IPS-18c (cell line): ENCODE measurements around the gene POLR2M.

Experiments used
- H3K4me3 ChIP-seq: 2 replicates; pipeline ENCODE4 v1.7.0; 2013; ENCODE audit warnings: low read depth, mild to moderate bottlenecking, low read length, moderate library complexity; ENCODE audit not compliant: insufficient read depth
- H3K9me3 ChIP-seq: one replicate; pipeline ENCODE4 v1.6.1; 2013; ENCODE audit warnings: mild to moderate bottlenecking, low read length, moderate library complexity; ENCODE audit not compliant: control insufficient read depth, insufficient read depth

The POLR2M gene

GRCh38 chr15:57706405-57707209, at the start of gene POLR2M:
Gene POLR2M, plus strand, starts transcription at chr15:57706714. Its CDS starts 129 bp downstream, at chr15:57706843.
- H3K4me3 ChIP-seq, result peak within 1 kb of the TSS; percentile 75
- peaks cover 4% of the 10 kb centered on the region for H3K9me3 ChIP-seq

GRCh38 chr15:57657619-57658018, 48.9 kb upstream of the POLR2M start:
- no peaks in the 10 kb centered on the region for H3K9me3 ChIP-seq
- H3K4me3 ChIP-seq, result no peak overlapping the region

DNA sequence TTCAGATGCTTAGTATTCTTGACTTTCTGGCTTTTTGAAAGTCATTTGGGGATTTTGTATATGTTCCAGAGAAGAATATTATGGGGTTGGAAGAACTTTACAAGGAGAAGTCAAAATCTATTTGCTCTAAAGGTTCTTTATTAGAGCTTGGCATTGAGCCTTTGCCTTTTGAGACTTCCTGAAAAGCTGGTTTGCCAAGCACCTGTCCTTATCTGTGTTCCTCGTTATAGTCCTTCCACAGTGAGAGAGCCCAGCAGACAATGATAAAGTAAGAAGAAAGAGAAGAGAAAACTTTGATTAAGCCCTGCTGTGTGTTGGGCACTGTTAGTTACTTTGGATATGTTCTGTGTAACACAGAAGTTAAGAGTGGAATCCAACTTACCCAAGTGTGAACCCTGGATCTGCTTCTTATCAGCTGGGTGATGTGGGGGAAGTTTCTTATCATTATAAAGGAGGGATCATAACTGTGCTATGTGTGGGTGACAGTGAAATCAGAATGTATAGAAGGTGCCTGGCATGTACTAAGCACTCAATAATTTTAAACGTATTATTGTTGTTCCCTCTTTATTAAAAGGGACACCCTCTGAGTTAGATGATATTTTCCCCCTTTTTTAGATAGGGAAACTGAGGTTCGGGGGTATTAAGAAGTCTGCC, 44.3 kb upstream of the POLR2M start:
- no peaks in the 10 kb centered on the region for H3K9me3 ChIP-seq
- H3K4me3 ChIP-seq, result no peak overlapping the region

DNA sequence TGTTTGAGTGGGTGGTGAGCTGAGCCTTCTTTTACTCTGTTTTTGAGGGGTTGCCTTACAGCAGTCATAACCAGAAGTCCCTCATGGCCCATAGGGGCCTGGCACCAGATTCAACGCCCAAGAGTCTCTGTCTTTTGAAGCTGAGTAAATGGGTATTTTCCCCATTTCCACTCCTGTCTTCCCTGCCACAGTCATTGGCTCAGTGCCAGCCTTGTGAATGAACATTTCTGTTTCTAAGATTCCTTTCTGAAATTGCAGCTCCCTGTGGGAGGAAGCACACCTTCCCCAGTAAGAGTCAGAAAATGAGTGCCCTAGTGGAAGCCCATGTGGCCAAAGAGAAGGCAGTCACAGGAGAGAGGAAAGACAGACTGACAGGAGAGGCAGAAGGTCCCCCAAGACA, 43.7 kb upstream of the POLR2M start:
- no peaks in the 10 kb centered on the region for H3K9me3 ChIP-seq

GRCh38 chr15:57663262-57663661, 43.3 kb upstream of the POLR2M start:
- no peak overlapping the region for H3K4me3 ChIP-seq

More for the DNA sequence above, 43.7 kb upstream of the POLR2M start:
- H3K4me3 ChIP-seq, result no peak overlapping the region

DNA sequence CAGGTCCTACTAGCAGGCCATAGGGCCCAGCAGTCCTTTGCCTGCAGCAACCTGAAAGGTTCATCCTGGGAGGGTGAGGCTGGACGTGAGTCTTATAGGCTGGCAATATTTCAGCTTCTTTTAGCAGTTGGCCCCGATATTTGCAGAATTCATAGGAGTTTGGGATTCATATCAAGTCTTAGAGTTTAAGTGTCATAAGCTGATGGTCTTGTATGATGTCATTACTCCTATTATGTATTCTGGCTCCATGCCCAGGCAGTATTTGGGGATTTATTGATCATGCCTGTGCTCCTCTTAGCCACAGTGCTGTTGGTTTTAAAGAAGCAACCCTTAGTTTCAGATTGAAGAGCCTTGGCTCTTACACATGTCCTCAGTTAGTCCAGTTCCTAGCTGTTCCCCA, 41.3 kb upstream of the POLR2M start:
- no peaks in the 10 kb centered on the region for H3K9me3 ChIP-seq

More at GRCh38 chr15:57663262-57663661, 43.3 kb upstream of the POLR2M start:
- H3K9me3 ChIP-seq, result no peaks in the 10 kb centered on the region

GRCh38 chr15:57665939-57666338, 40.6 kb upstream of the POLR2M start:
- H3K9me3 ChIP-seq, result no peaks in the 10 kb centered on the region

More for the DNA sequence above, 41.3 kb upstream of the POLR2M start:
- H3K4me3 ChIP-seq, result no peak overlapping the region

GRCh38 chr15:57667171-57667849, 39.2 kb upstream of the POLR2M start:
- no peaks in the 10 kb centered on the region for H3K9me3 ChIP-seq
- no peak overlapping the region for H3K4me3 ChIP-seq

More at GRCh38 chr15:57665939-57666338, 40.6 kb upstream of the POLR2M start:
- H3K4me3 ChIP-seq, result no peak overlapping the region

DNA sequence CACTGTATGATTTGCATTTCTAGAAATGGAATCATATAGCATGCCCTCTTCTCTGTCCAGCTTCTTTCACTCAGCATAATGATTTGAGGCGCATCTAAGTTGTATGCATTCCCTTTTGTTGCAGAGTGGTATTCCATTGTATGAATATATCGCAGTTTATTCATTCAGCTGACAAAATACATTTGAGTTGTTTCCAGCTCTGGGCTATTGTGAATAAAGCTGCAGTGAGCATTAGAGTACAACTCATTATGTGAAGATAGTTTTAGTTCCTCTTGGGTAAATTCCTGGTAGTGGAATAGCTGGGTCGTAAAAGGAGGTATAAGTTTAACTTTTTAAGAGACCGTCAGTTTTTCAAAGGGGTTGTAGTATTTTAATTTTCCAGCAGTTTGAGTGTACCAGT, 38.5 kb upstream of the POLR2M start:
- H3K9me3 ChIP-seq, result no peaks in the 10 kb centered on the region
- H3K4me3 ChIP-seq, result no peak overlapping the region

GRCh38 chr15:57671636-57672035, 34.9 kb upstream of the POLR2M start:
- H3K9me3 ChIP-seq, result no peaks in the 10 kb centered on the region
- H3K4me3 ChIP-seq, result no peak overlapping the region

GRCh38 chr15:57675481-57676181, 30.9 kb upstream of the POLR2M start:
- no peak overlapping the region for H3K4me3 ChIP-seq
- H3K9me3 ChIP-seq, result peaks cover 2% of the 10 kb centered on the region

- Histone ChIP-seq H3K9me3 (peaks cover 2% of the 10 kb centered on the region), H3K4me3 (no peak overlapping the region)
Measured at GRCh38 chr15:57676585-57676984, 29.9 kb upstream of the POLR2M start.

DNA sequence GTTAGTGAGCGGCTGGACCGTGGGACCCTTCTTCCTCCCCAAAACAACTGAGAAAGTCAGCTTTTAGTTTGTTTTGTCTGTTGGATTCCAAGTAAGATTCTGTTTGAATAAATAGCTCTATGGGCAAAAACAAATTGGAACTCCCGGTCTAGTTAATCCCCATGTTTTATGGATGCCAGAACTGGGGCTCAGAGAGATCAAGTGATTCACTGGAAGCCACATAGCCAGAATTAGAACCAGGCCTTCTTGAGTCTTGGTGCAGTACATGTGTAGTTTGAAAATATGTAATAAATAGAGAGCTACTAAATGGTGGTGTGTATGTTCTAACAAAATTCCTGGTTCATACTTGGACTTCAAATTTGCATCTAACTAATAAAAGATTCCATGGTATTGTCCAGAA, 29.3 kb upstream of the POLR2M start:
- H3K9me3 ChIP-seq, result peaks cover 2% of the 10 kb centered on the region
- no peak overlapping the region for H3K4me3 ChIP-seq

DNA sequence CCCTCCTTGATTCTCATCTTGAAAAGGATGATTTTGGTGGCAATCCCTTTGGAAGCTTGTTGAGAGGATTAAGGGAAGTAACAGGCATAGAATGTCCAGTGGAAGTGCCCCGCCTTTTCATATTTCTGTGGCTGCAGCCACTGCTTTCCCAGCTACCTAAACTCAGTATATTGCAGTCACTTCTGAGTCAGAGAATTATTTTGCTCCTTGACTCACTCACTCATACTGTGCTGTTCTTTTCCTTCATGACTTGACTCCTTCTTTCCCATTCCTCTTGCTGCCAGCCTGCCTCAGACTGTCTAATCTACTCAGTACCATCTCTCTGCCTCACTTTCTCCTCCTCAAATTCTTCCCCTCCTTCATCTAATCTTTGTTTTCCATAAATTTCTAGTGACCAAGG, 26.5 kb upstream of the POLR2M start:
- no peak overlapping the region for H3K4me3 ChIP-seq
- H3K9me3 ChIP-seq, result peaks cover 2% of the 10 kb centered on the region

GRCh38 chr15:57681011-57681410, 25.5 kb upstream of the POLR2M start:
- H3K4me3 ChIP-seq, result no peak overlapping the region

DNA sequence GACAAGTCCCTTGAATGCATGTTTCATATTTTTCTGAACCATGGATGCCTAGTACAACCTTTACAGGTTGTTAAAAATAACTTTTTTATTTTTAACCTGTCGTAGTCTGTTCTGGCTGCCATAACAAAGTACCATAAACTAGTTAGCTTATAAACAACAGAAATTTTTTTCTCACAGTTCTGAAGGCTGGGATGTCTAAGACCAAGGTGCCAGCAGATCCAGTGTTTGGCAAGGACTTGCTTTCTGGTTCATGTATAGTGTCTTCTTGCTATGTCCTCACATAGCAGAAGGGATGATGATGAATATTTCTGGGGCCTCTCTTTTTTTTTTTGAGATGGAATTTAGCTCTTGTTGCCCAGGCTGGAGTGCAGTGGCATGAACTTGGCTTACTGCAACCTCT, 23.0 kb upstream of the POLR2M start:
- H3K4me3 ChIP-seq, result no peak overlapping the region
- H3K9me3 ChIP-seq, result peaks cover under 1% of the 10 kb centered on the region

More at GRCh38 chr15:57681011-57681410, 25.5 kb upstream of the POLR2M start:
- peaks cover 2% of the 10 kb centered on the region for H3K9me3 ChIP-seq

- H3K4me3 ChIP-seq, result no peak overlapping the region
- H3K9me3 ChIP-seq, result no peaks in the 10 kb centered on the region
Measured at GRCh38 chr15:57684491-57685151, 21.9 kb upstream of the POLR2M start.
